Smooth muscle cell (in vitro differentiated cells): Measurements from ENCODE around the gene MYBL2. TPM values are rescaled to one million over a fixed set of nuclear protein-coding genes. Genes with fewer than 3 reads are reported as not detected.

Experiments
- DNase-seq: peaks from one replicate; lab custom pipeline; 2025; ENCODE audit not compliant: unreplicated experiment; lab: John Stamatoyannopoulos, UW
- H2AFZ ChIP-seq: fragments of 200-600 bp; sonication (generic); 2 replicates; pipeline ENCODE4 v1.6.0; 2016; ENCODE audit warnings: antibody characterized with exemption, low read depth, mild to moderate bottlenecking
- H3F3A ChIP-seq: fragments of 200-600 bp; sonication (generic); 2 replicates; pipeline ENCODE4 v1.6.0; 2017; ENCODE audit warnings: antibody characterized with exemption, low read depth
- H3K27ac ChIP-seq: fragments of 200-600 bp; sonication (generic); 2 replicates; pipeline ENCODE4 v1.5.1; 2016; ENCODE audit warnings: low read depth, mild to moderate bottlenecking
- H3K27me3 ChIP-seq: fragments of 200-600 bp; sonication (generic); 2 replicates; pipeline ENCODE4 v1.6.1; 2016; ENCODE audit warnings: low read depth, mild to moderate bottlenecking
- H3K36me3 ChIP-seq: fragments of 200-600 bp; sonication (generic); 2 replicates; pipeline ENCODE4 v1.5.1; 2016; ENCODE audit warnings: low read depth
- H3K4me1 ChIP-seq: fragments of 200-600 bp; sonication (generic); 2 replicates; pipeline ENCODE4 v1.5.1; 2016; ENCODE audit warnings: low read depth
- H3K4me2 ChIP-seq: fragments of 200-600 bp; sonication (generic); 2 replicates; pipeline ENCODE4 v1.6.0; 2016; ENCODE audit warnings: mild to moderate bottlenecking
- H3K4me3 ChIP-seq: fragments of 200-600 bp; sonication (generic); 2 replicates; pipeline ENCODE4 v1.5.1; 2016; ENCODE audit warnings: mild to moderate bottlenecking
- H3K79me2 ChIP-seq: fragments of 200-600 bp; sonication (generic); 2 replicates; pipeline ENCODE4 v1.6.0; 2016; ENCODE audit warnings: low read depth, mild to moderate bottlenecking
- H3K9ac ChIP-seq: fragments of 200-600 bp; sonication (generic); 2 replicates; pipeline ENCODE4 v1.6.0; 2016; ENCODE audit warnings: low read depth
- H3K9me3 ChIP-seq: fragments of 200-600 bp; sonication (generic); replicated peaks from 2 replicates; pipeline ENCODE4 v1.5.1; 2016; ENCODE audit warnings: low read depth
- H4K20me1 ChIP-seq: fragments of 200-600 bp; sonication (generic); 2 replicates; pipeline ENCODE4 v1.6.0; 2016; ENCODE audit warnings: low read depth
- CTCF ChIP-seq: fragments of 200-600 bp; sonication (generic); IDR thresholded peaks from 2 replicates; pipeline ENCODE4 v1.5.1; 2017; ENCODE audit warnings: borderline replicate concordance, mild to moderate bottlenecking, antibody characterized with exemption; ENCODE audit not compliant: insufficient read depth, poor library complexity, severe bottlenecking
- WGBS: methylation state at CpG from one replicate; pipeline ENCODE4 v1.1.7; 2016; ENCODE audit warnings: low lambda C conversion rate; 5-methylcytosine and 5-hydroxymethylcytosine counted together
- polyA plus RNA-seq: library from polyadenylated mRNA; unstranded; fragments of >200 nt; fragmentation: Nextera tagmentation; extraction: Ambion mirVana; gene quantifications from 2 replicates; pipeline ENCODE4 v1.2.1, GENCODE V29; 2016
- total RNA-seq: library from RNA; depleted of rRNA; stranded (reverse); fragments of >200 nt; gene quantifications from 2 replicates; pipeline ENCODE4 v1.2.3, GENCODE V29; 2014

MYBL2 gene
- total and polyA plus RNA-seq, 2 experiments from 2014 or later: 8.6 to 26.2 TPM

GRCh38 chr20:43716123-43716522, 49.2 kb downstream of the MYBL2 start:
- no peaks in the 10 kb centered on the region for H3K36me3 ChIP-seq
- H3K79me2 ChIP-seq: no peaks in the 10 kb centered on the region
- no peaks in the 10 kb centered on the region for H3F3A ChIP-seq
- H3K4me1 ChIP-seq: no peaks in the 10 kb centered on the region
- H3K27ac ChIP-seq: no peak overlapping the region
- no peak overlapping the region for H2AFZ ChIP-seq
- WGBS: 96% methylated on average over 3 of the region's 4 CpGs
- no peaks in the 10 kb centered on the region for H3K9me3 ChIP-seq
- no peaks in the 10 kb centered on the region for H4K20me1 ChIP-seq
- no peak overlapping the region for H3K4me2 ChIP-seq
- H3K27me3 ChIP-seq: no peaks in the 10 kb centered on the region
- no peak for DNase-seq
- no peak overlapping the region for H3K9ac ChIP-seq
- no peak for TF ChIP-seq CTCF
- H3K4me3 ChIP-seq: no peak overlapping the region

- no peaks in the 10 kb centered on the region for H3K27me3 ChIP-seq
- H3F3A ChIP-seq: no peaks in the 10 kb centered on the region
- no peaks in the 10 kb centered on the region for H3K9me3 ChIP-seq
- no peaks in the 10 kb centered on the region for H3K79me2 ChIP-seq
- no peaks in the 10 kb centered on the region for H3K36me3 ChIP-seq
- H3K4me1 ChIP-seq: no peaks in the 10 kb centered on the region
- no peak overlapping the region for H2AFZ ChIP-seq
- no peak overlapping the region for H3K9ac ChIP-seq
- H3K27ac ChIP-seq: no peak overlapping the region
- no peaks in the 10 kb centered on the region for H4K20me1 ChIP-seq
- H3K4me2 ChIP-seq: no peak overlapping the region
- no peak for DNase-seq
- TF ChIP-seq CTCF: no peak
- H3K4me3 ChIP-seq: no peak overlapping the region
- 97% methylated on average over 12 of the region's 12 CpGs for WGBS
These were observed 50.1 kb downstream of the MYBL2 start for GRCh38 chr20:43716757-43717615.

GRCh38 chr20:43717616-43717995, 50.7 kb downstream of the MYBL2 start:
- no peak overlapping the region for H3K27ac ChIP-seq
- no peaks in the 10 kb centered on the region for H3K9me3 ChIP-seq
- no peak overlapping the region for H3K4me2 ChIP-seq
- TF ChIP-seq CTCF: no peak
- WGBS: 94% methylated on average over 4 of the region's 4 CpGs
- H3K36me3 ChIP-seq: no peaks in the 10 kb centered on the region
- H2AFZ ChIP-seq: no peak overlapping the region
- no peaks in the 10 kb centered on the region for H3F3A ChIP-seq
- no peaks in the 10 kb centered on the region for H3K27me3 ChIP-seq
- DNase-seq: no peak
- no peaks in the 10 kb centered on the region for H3K79me2 ChIP-seq
- no peak overlapping the region for H3K4me3 ChIP-seq
- H4K20me1 ChIP-seq: no peaks in the 10 kb centered on the region
- H3K4me1 ChIP-seq: no peaks in the 10 kb centered on the region
- no peak overlapping the region for H3K9ac ChIP-seq

GRCh38 chr20:43720007-43720406, 53.1 kb downstream of the MYBL2 start:
- Histone ChIP-seq H2AFZ (no peak overlapping the region), H3K79me2 (no peaks in the 10 kb centered on the region), H4K20me1 (no peaks in the 10 kb centered on the region), H3K9me3 (no peaks in the 10 kb centered on the region), H3K27ac (no peak overlapping the region), H3K4me1 (no peaks in the 10 kb centered on the region), H3K36me3 (no peaks in the 10 kb centered on the region), H3K4me2 (no peak overlapping the region), H3K27me3 (no peaks in the 10 kb centered on the region), H3K9ac (no peak overlapping the region), H3K4me3 (no peak overlapping the region), H3F3A (no peaks in the 10 kb centered on the region)
- DNase-seq: no peak
- TF ChIP-seq CTCF: no peak
- WGBS: 94% methylated on average over 1 of the region's 1 CpG
